HCT116 (cell line): ENCODE results near the gene DAPL1. TPM values are rescaled to one million over a fixed set of nuclear protein-coding genes. Genes with fewer than 3 reads are reported as not detected.

Source experiments
- ATAC-seq: fragments of 200-7000 bp; cut with Tn5 transposase; 2 replicates; pipeline ENCODE4 v1.9.1; 2020; ENCODE audit warnings: mild to moderate bottlenecking, moderate library complexity
- BruUV-seq: library from RNA; stranded (reverse); fragments of 400-500 nt; replicated peaks from 2 replicates; lab custom pipeline; 2021; lab: Mats Ljungman, UMichigan
- CTCF ChIA-PET: fragments of 300-600 bp; sonication (Branson Sonifier 250); formaldehyde crosslinking; loops from one replicate; lab custom pipeline; 2021; ENCODE audit warnings: antibody characterized with exemption; lab: Charles Lee
- POLR2A ChIA-PET: fragments of 300-600, 350-600 bp; sonication (Branson Sonifier 250); formaldehyde crosslinking; loops from one replicate; lab custom pipeline; 2021; ENCODE audit warnings: antibody characterized with exemption; lab: Charles Lee
- RAD21 ChIA-PET, 2 experiments: fragments of 300-600 bp; sonication (Branson Sonifier 250); formaldehyde crosslinking; loops; one replicate each; lab custom pipeline; 2023; ENCODE audit warnings: low total read pairs in 2 of 2; ENCODE audit not compliant: uncharacterized antibody in 2 of 2, unreplicated experiment in 2 of 2, low non-redundant PET in 1 of 2; lab: Charles Lee
- DNase-seq: peaks from one replicate; pipeline ENCODE4 v3.0.0-alpha.2; 2010; ENCODE audit warnings: low read depth, low spot score
- H2AFZ ChIP-seq: fragments of 200-600 bp; shearing (Covaris generic), sonication (generic); 2 replicates; pipeline ENCODE4 v1.6.1; 2017; ENCODE audit warnings: low read depth, mixed run types, mixed read lengths, antibody characterized with exemption, low read length; ENCODE audit not compliant: poor library complexity, severe bottlenecking
- H3K27ac ChIP-seq: 2 replicates; pipeline ENCODE4 v1.5.1; 2012; ENCODE audit warnings: low read depth, low read length
- H3K27me3 ChIP-seq: fragments of 200-600 bp; sonication (generic); 2 replicates; pipeline ENCODE4 v1.6.1; 2016; ENCODE audit warnings: mixed run types, low read length, mixed read lengths; ENCODE audit not compliant: insufficient read depth
- H3K36me3 ChIP-seq, 2 experiments: fragments of 200-500 bp in 1 of 2; fragments of 200-600 bp in 1 of 2; sonication (Bioruptor generic) in 1 of 2; sonication (generic) in 1 of 2; 2 replicates each; pipeline versions ENCODE4 v1.5.1 to v1.6.1; 2014 to 2016; ENCODE audit warnings: low read length in 2 of 2, inconsistent platforms in 1 of 2, mixed read lengths in 1 of 2, mixed run types in 1 of 2; ENCODE audit not compliant: insufficient read depth in 2 of 2, control insufficient read depth in 1 of 2
- H3K4me1 ChIP-seq, 2 experiments: fragments of 200-600 bp in 1 of 2; sonication (generic) in 1 of 2; 2 replicates each; pipeline versions ENCODE4 v1.5.1 to v1.6.1; 2012 to 2017; ENCODE audit warnings: low read length in 2 of 2, inconsistent platforms in 1 of 2, mild to moderate bottlenecking in 1 of 2, mixed read lengths in 1 of 2, mixed run types in 1 of 2, moderate library complexity in 1 of 2; ENCODE audit not compliant: insufficient read depth in 2 of 2, control insufficient read depth in 1 of 2
- H3K4me2 ChIP-seq: fragments of 200-600 bp; sonication (generic); 2 replicates; pipeline ENCODE4 v1.6.1; 2017; ENCODE audit warnings: mixed run types, low read length, mixed read lengths
- H3K4me3 ChIP-seq, 2 experiments: fragments of 200-600 bp in 1 of 2; sonication (generic) in 1 of 2; replicated peaks in 1 of 2; 2 replicates each; pipeline ENCODE4 v1.5.1; 2011 to 2016; ENCODE audit warnings: low read length in 2 of 2, control low read depth in 1 of 2, low read depth in 1 of 2, mild to moderate bottlenecking in 1 of 2, mixed read lengths in 1 of 2, mixed run types in 1 of 2
- H3K79me2 ChIP-seq: fragments of 200-600 bp; sonication (generic); 2 replicates; pipeline ENCODE4 v1.6.1; 2017; ENCODE audit warnings: mild to moderate bottlenecking, mixed run types, low read length, moderate library complexity, mixed read lengths; ENCODE audit not compliant: insufficient read depth
- H3K9ac ChIP-seq: fragments of 200-600 bp; sonication (generic); 2 replicates; pipeline ENCODE4 v1.6.1; 2016; ENCODE audit warnings: low read length, mixed read lengths
- H3K9me2 ChIP-seq: fragments of 200-600 bp; sonication (generic), shearing (Covaris generic); 2 replicates; pipeline ENCODE4 v1.6.1; 2017; ENCODE audit warnings: mixed run types, mild to moderate bottlenecking, moderate library complexity; ENCODE audit not compliant: insufficient read depth
- H3K9me3 ChIP-seq, 2 experiments: fragments of 200-500 bp in 1 of 2; fragments of 200-600 bp in 1 of 2; sonication (Bioruptor generic) in 1 of 2; sonication (generic) in 1 of 2; 2 replicates each; pipeline ENCODE4 v1.6.1; 2014 to 2017; ENCODE audit warnings: low read length in 2 of 2, mixed read lengths in 2 of 2, inconsistent platforms in 1 of 2, low read depth in 1 of 2, mild to moderate bottlenecking in 1 of 2, mixed run types in 1 of 2, moderate library complexity in 1 of 2; ENCODE audit not compliant: control insufficient read depth in 1 of 2, insufficient read depth in 1 of 2
- H4K20me1 ChIP-seq: fragments of 200-600 bp; sonication (generic), shearing (Covaris generic); 2 replicates; pipeline ENCODE4 v1.6.1; 2017; ENCODE audit warnings: mixed run types, mild to moderate bottlenecking, moderate library complexity; ENCODE audit not compliant: insufficient read depth
- CBX3 ChIP-seq: IDR thresholded peaks from 2 replicates; pipeline ENCODE4 v1.6.1; 2012; ENCODE audit warnings: low read depth
- CEBPB ChIP-seq: IDR thresholded peaks from 2 replicates; pipeline ENCODE4 v1.6.1; 2012; ENCODE audit warnings: low read depth
- EGR1 ChIP-seq: IDR thresholded peaks from 2 replicates; pipeline ENCODE4 v1.6.1; 2012; ENCODE audit warnings: low read depth
- POLR2AphosphoS5 ChIP-seq: IDR thresholded peaks from 2 replicates; pipeline ENCODE4 v1.6.1; 2011; ENCODE audit warnings: mild to moderate bottlenecking, low read depth, low read length, moderate library complexity
- SRF ChIP-seq: IDR thresholded peaks from 2 replicates; pipeline ENCODE4 v1.6.1; 2012; ENCODE audit warnings: low read depth
- YY1 ChIP-seq: IDR thresholded peaks from 2 replicates; pipeline ENCODE4 v1.6.1; 2011; ENCODE audit warnings: low read length, low read depth, moderate library complexity, mild to moderate bottlenecking; ENCODE audit not compliant: insufficient replicate concordance; ENCODE audit errors: extremely low read depth
- ZFX ChIP-seq: fragments of 450-650 bp; IDR thresholded peaks from 2 replicates; pipeline ENCODE4 v1.6.1; 2017
- ZNF274 ChIP-seq: fragments of 200-500 bp; sonication (Bioruptor generic); IDR thresholded peaks from 2 replicates; pipeline ENCODE4 v1.6.1; 2014; ENCODE audit warnings: mild to moderate bottlenecking, low read depth, low read length, inconsistent platforms
- intact Hi-C: fragments of 100-400 bp; cut with micrococcal nuclease; formaldehyde crosslinking; loops from 2 replicates; pipeline ENCODE4 v1.10.0; 2022
- total RNA-seq: library from RNA; stranded (reverse); gene quantifications from one replicate; pipeline ENCODE4 v1.2.1, GENCODE V29; 2021; ENCODE audit not compliant: unreplicated experiment

The DAPL1 gene
- total RNA-seq, 1 experiment from 2014 or later: not detected

- no peaks in the 10 kb centered on the region for H3K36me3 ChIP-seq
- no peak overlapping the region for H3K4me3 ChIP-seq
- CTCF ChIA-PET: no interaction called here
- BruUV-seq: no TSS peak
- H3K9me2 ChIP-seq: no peaks in the 10 kb centered on the region
- TF ChIP-seq ZNF274 (no peak), YY1 (no peak), CEBPB (no peak), ZFX (no peak), CBX3 (no peak)
- RAD21 ChIA-PET: no interaction called here
- DNase-seq (no peak), ATAC-seq (no peak)
- H2AFZ ChIP-seq: no peak overlapping the region
- no peaks in the 10 kb centered on the region for H3K9me3 ChIP-seq
- H3K79me2 ChIP-seq: no peaks in the 10 kb centered on the region
- H3K27me3 ChIP-seq: no peaks in the 10 kb centered on the region
- no peaks in the 10 kb centered on the region for H4K20me1 ChIP-seq
- no peaks in the 10 kb centered on the region for H3K4me1 ChIP-seq
- intact Hi-C loops: no loop called here
- H3K27ac ChIP-seq: no peak overlapping the region
- POLR2A ChIA-PET: no interaction called here
- H3K9ac ChIP-seq: no peak overlapping the region
- H3K4me2 ChIP-seq: no peak overlapping the region
These were observed 38.1 kb upstream of the DAPL1 start for GRCh38 chr2:158756976-158757375.

DNA sequence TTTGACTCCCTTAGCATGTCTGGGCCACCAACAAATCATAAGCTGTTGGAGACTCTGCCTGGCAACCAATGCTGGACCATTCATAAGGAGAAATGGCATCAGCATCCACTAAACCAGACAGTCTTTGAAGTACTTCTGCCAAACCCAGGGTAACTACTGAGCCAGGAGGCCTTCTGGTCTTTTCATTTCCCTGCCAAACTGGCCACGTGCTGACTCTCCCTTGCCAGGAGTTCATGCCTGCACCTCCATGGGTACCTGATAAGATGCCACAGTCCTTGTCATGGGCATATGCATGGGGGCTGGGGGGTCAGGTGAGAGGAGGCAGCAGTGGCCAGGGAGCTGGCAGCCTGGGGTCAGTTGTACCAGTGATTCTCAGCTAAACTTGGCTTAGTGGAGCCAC lies 34.2 kb upstream of the DAPL1 start:
- ChIA-PET RAD21 (no interaction called here), CTCF (interaction anchor here (1.2 kb wide), 1 partner anchor 737 kb away, joined by 6 read pairs; no protein-coding TSS in a partner anchor), POLR2A (no interaction called here)
- no peak for DNase-seq
- Histone ChIP-seq H3K27ac (no peak overlapping the region), H3K79me2 (no peaks in the 10 kb centered on the region), H2AFZ (no peak overlapping the region), H3K4me2 (no peak overlapping the region), H3K9me2 (no peaks in the 10 kb centered on the region), H3K27me3 (no peaks in the 10 kb centered on the region), H3K36me3 (no peaks in the 10 kb centered on the region), H3K9ac (no peak overlapping the region), H3K4me3 (no peak overlapping the region), H3K9me3 (no peaks in the 10 kb centered on the region), H4K20me1 (no peaks in the 10 kb centered on the region), H3K4me1 (no peaks in the 10 kb centered on the region)
- no peak for ATAC-seq
- intact Hi-C loops: no loop called here
- no TSS peak for BruUV-seq
- no peak for TF ChIP-seq EGR1
- no peak for TF ChIP-seq CBX3
- TF ChIP-seq ZNF274: no peak
- no peak for TF ChIP-seq CEBPB
- TF ChIP-seq POLR2AphosphoS5: no peak
- TF ChIP-seq SRF: no peak
